ENCODE measurements around the gene GRM8. TPM values are rescaled to one million over a fixed set of nuclear protein-coding genes. Genes with fewer than 3 reads are reported as not detected.

Gene GRM8
- total and polyA plus RNA-seq, 10 of the 15 experiments (the other 5 are each of a cell fraction or from before 2014, with no cell fraction given): 0.33 to 7.1 (median 0.45) TPM; not detected in 2

GRCh38 chr7:126689037-126689436 is 563.7 kb downstream of the GRM8 start:
- H3K9me3 ChIP-seq (replicated peaks; ENCODE audit: control insufficient read depth, insufficient read depth, low read length): peaks cover 22% of the 10 kb centered on the region
- in situ Hi-C loops (cut with MboI): no loop called here
- no peak overlapping the region for H3K27ac ChIP-seq (ENCODE audit: control insufficient read depth, insufficient read depth)
- TF ChIP-seq SUPT20H (IDR thresholded peaks at IDR 0.05; ENCODE audit: borderline replicate concordance, control insufficient read depth, low read depth, low read length) (no peak), CHD1 (IDR thresholded peaks at IDR 0.05; ENCODE audit: low read depth, low read length) (no peak)
- H3K27me3 ChIP-seq (replicated peaks in 1 of 2; ENCODE audit: control insufficient read depth in 2 of 2, insufficient read depth in 2 of 2, low read length in 1 of 2): no peaks in the 10 kb centered on the region
- RAD21 ChIA-PET (ENCODE audit: unreplicated experiment): interaction anchor here (2.3 kb wide), 1 partner anchor 32 kb away, joined by 8 read pairs; no protein-coding TSS in a partner anchor
- no peak for DNase-seq (ENCODE audit: low read depth, low spot score)
- H2AFZ ChIP-seq (ENCODE audit: control insufficient read depth, low read depth, low read length): no peak overlapping the region
- POLR2A ChIA-PET: interaction anchor here (2.0 kb wide), 1 partner anchor 26 kb away, joined by 7 read pairs; no protein-coding TSS in a partner anchor
- SMC1A ChIA-PET (ENCODE audit: uncharacterized antibody, unreplicated experiment): interaction anchor here (1.3 to 7.1 kb wide), 4 partner anchors 7 to 19 kb away, joined by 3 to 46 read pairs (median 4); no protein-coding TSS in a partner anchor
- CTCF ChIA-PET: interaction anchor here (1.0 to 2.0 kb wide), 3 partner anchors 13 to 30 kb away, joined by 3 to 9 read pairs (median 7); no protein-coding TSS in a partner anchor
- no peak for ATAC-seq
- no peak overlapping the region for H3K9ac ChIP-seq (ENCODE audit: control insufficient read depth, insufficient read depth, low read length)
- FAIRE-seq: no peak
- H3K4me3 ChIP-seq: no peak overlapping the region
- H3K4me1 ChIP-seq (ENCODE audit: control insufficient read depth, insufficient read depth, low read length): no peaks in the 10 kb centered on the region
- no TSS peak for BruUV-seq (replicated peaks)
- H3K36me3 ChIP-seq (ENCODE audit: control insufficient read depth in 2 of 2, insufficient read depth in 2 of 2, low read length in 1 of 2): no peaks in the 10 kb centered on the region; a peak in 2 of 4 replicates
- intact Hi-C loops (cut with micrococcal nuclease; ENCODE audit: unreplicated experiment): no loop called here
- H3K4me2 ChIP-seq (ENCODE audit: control insufficient read depth, insufficient read depth): no peak overlapping the region
- 96% methylated on average over 1 of the region's 1 CpG for WGBS (ENCODE audit: insufficient coverage, insufficient replicate concordance, low lambda C conversion rate, missing lambda C conversion rate)
- H3K79me2 ChIP-seq (ENCODE audit: control insufficient read depth, insufficient read depth, low read length): no peaks in the 10 kb centered on the region
- H4K20me1 ChIP-seq (ENCODE audit: control insufficient read depth, insufficient read depth): no peaks in the 10 kb centered on the region

GRCh38 chr7:126686474-126686873 is 566.3 kb downstream of the GRM8 start:
- SMC1A ChIA-PET (ENCODE audit: uncharacterized antibody, unreplicated experiment): interaction anchor here (1.0 to 7.1 kb wide), 4 partner anchors 9 to 102 kb away, joined by 4 to 46 read pairs (median 8); no protein-coding TSS in a partner anchor
- Histone ChIP-seq H4K20me1 (ENCODE audit: control insufficient read depth, insufficient read depth) (no peaks in the 10 kb centered on the region), H3K4me1 (ENCODE audit: control insufficient read depth, insufficient read depth, low read length) (no peaks in the 10 kb centered on the region), H3K27me3 (replicated peaks in 1 of 2; ENCODE audit: control insufficient read depth in 2 of 2, insufficient read depth in 2 of 2, low read length in 1 of 2) (no peaks in the 10 kb centered on the region), H3K79me2 (ENCODE audit: control insufficient read depth, insufficient read depth, low read length) (no peaks in the 10 kb centered on the region), H3K4me2 (ENCODE audit: control insufficient read depth, insufficient read depth) (no peak overlapping the region), H3K4me3 (no peak overlapping the region), H3K27ac (ENCODE audit: control insufficient read depth, insufficient read depth) (no peak overlapping the region), H3K36me3 (ENCODE audit: control insufficient read depth in 2 of 2, insufficient read depth in 2 of 2, low read length in 1 of 2) (no peaks in the 10 kb centered on the region; a peak in 2 of 4 replicates), H3K9ac (ENCODE audit: control insufficient read depth, insufficient read depth, low read length) (no peak overlapping the region), H2AFZ (ENCODE audit: control insufficient read depth, low read depth, low read length) (no peak overlapping the region), H3K9me3 (replicated peaks; ENCODE audit: control insufficient read depth, insufficient read depth, low read length) (peaks cover 22% of the 10 kb centered on the region)
- CTCF ChIA-PET: no interaction called here
- intact Hi-C loops (cut with micrococcal nuclease; ENCODE audit: unreplicated experiment): no loop called here
- RAD21 ChIA-PET (ENCODE audit: unreplicated experiment): no interaction called here
- BruUV-seq (replicated peaks): no TSS peak
- POLR2A ChIA-PET: no interaction called here
- DNase-seq (ENCODE audit: low read depth, low spot score) (no peak), FAIRE-seq (no peak), ATAC-seq (no peak)
- TF ChIP-seq IKZF1 (conservative IDR thresholded peaks at IDR 0.05) (no peak), ATF2 (IDR thresholded peaks at IDR 0.05; ENCODE audit: low read length) (no peak), ZBED1 (IDR thresholded peaks at IDR 0.05; ENCODE audit: borderline replicate concordance) (no peak), EED (IDR thresholded peaks at IDR 0.05; ENCODE audit: low read depth) (no peak), ATF7 (IDR thresholded peaks at IDR 0.05; ENCODE audit: low read depth) (no peak), RAD51 (IDR thresholded peaks at IDR 0.05) (no peak), RELA (IDR thresholded peaks at IDR 0.05; ENCODE audit: borderline replicate concordance, partially characterized antibody) (no peak), SKIL (IDR thresholded peaks at IDR 0.05; ENCODE audit: low read depth, poor library complexity, severe bottlenecking) (no peak), GATAD2B (conservative IDR thresholded peaks at IDR 0.05; ENCODE audit: low read depth) (no peak)
- WGBS (ENCODE audit: insufficient coverage, insufficient replicate concordance, low lambda C conversion rate, missing lambda C conversion rate): 59% methylated on average over 5 of the region's 5 CpGs
- in situ Hi-C loops (cut with MboI): no loop called here

Measured in GM12878 (cell line).